H9 (cell line): ENCODE results near the gene ALG2. TPM values are rescaled to one million over a fixed set of nuclear protein-coding genes. Genes with fewer than 3 reads are reported as not detected.
A peak's percentile ranks its signal among the peaks of the same experiment; 100 is the strongest.

ENCODE experiments used
- DNase-seq: peaks from one replicate; pipeline ENCODE4 v3.0.0-alpha.2; 2017
- H2AFZ ChIP-seq: one replicate; pipeline ENCODE4 v1.6.1; 2013; ENCODE audit warnings: mild to moderate bottlenecking, low read length, control low read depth, moderate library complexity
- H2AK5ac ChIP-seq: 2 replicates; pipeline ENCODE4 v1.6.1; 2013; ENCODE audit warnings: low read length, control low read depth, mixed read lengths; ENCODE audit not compliant: insufficient read length
- H2BK120ac ChIP-seq: one replicate; pipeline ENCODE4 v1.6.1; 2013; ENCODE audit warnings: low read depth, mild to moderate bottlenecking, low read length, control low read depth, inconsistent platforms; ENCODE audit not compliant: poor library complexity, severe bottlenecking
- H2BK12ac ChIP-seq: 2 replicates; pipeline ENCODE4 v1.6.1; 2013; ENCODE audit warnings: low read length, control low read depth, mixed read lengths, low read depth; ENCODE audit not compliant: insufficient read length
- H2BK15ac ChIP-seq: 2 replicates; pipeline ENCODE4 v1.6.1; 2013; ENCODE audit warnings: low read depth, low read length, control low read depth
- H2BK20ac ChIP-seq: one replicate; pipeline ENCODE4 v1.6.1; 2013; ENCODE audit warnings: low read depth, mild to moderate bottlenecking, low read length, control low read depth, inconsistent platforms; ENCODE audit not compliant: poor library complexity, severe bottlenecking
- H2BK5ac ChIP-seq: 2 replicates; pipeline ENCODE4 v1.6.1; 2013; ENCODE audit warnings: low read length, control low read depth, mixed read lengths; ENCODE audit not compliant: insufficient read length
- H3K14ac ChIP-seq: 2 replicates; pipeline ENCODE4 v1.6.1; 2013; ENCODE audit warnings: low read length, control low read depth; ENCODE audit not compliant: insufficient read depth
- H3K18ac ChIP-seq: 2 replicates; pipeline ENCODE4 v1.6.1; 2013; ENCODE audit warnings: low read depth, mild to moderate bottlenecking, mixed read lengths, low read length, control low read depth; ENCODE audit not compliant: insufficient read length
- H3K23ac ChIP-seq: 2 replicates; pipeline ENCODE4 v1.6.1; 2013; ENCODE audit warnings: low read length, control low read depth, mixed read lengths, low read depth; ENCODE audit not compliant: insufficient read length
- H3K23me2 ChIP-seq: 2 replicates; pipeline ENCODE4 v1.6.1; 2013; ENCODE audit warnings: low read depth, mild to moderate bottlenecking, mixed read lengths, low read length, control low read depth; ENCODE audit not compliant: insufficient read length, poor library complexity, severe bottlenecking
- H3K27ac ChIP-seq: 2 replicates; pipeline ENCODE4 v1.5.1; 2013; ENCODE audit warnings: low read length, control low read depth, mixed read lengths, low read depth; ENCODE audit not compliant: insufficient read length
- H3K27me3 ChIP-seq: 2 replicates; pipeline ENCODE4 v1.6.1; 2013; ENCODE audit warnings: low read length, control low read depth, inconsistent platforms; ENCODE audit not compliant: insufficient read depth
- H3K4ac ChIP-seq: 2 replicates; pipeline ENCODE4 v1.6.1; 2013; ENCODE audit warnings: low read depth, mild to moderate bottlenecking, control low read depth, inconsistent platforms, low read length, moderate library complexity
- H3K4me1 ChIP-seq: 2 replicates; pipeline ENCODE4 v1.6.1; 2013; ENCODE audit warnings: low read length, control low read depth, inconsistent platforms; ENCODE audit not compliant: insufficient read depth
- H3K4me2 ChIP-seq: 2 replicates; pipeline ENCODE4 v1.6.1; 2013; ENCODE audit warnings: low read length, control low read depth, mixed read lengths; ENCODE audit not compliant: insufficient read length, insufficient read depth
- H3K56ac ChIP-seq: 2 replicates; pipeline ENCODE4 v1.6.1; 2013; ENCODE audit warnings: low read depth, mild to moderate bottlenecking, mixed read lengths, low read length, control low read depth; ENCODE audit not compliant: insufficient read length
- H3K79me1 ChIP-seq: 2 replicates; pipeline ENCODE4 v1.6.1; 2013; ENCODE audit warnings: low read depth, mild to moderate bottlenecking, moderate library complexity, low read length, control low read depth, inconsistent platforms; ENCODE audit not compliant: insufficient read depth, poor library complexity, severe bottlenecking
- H3K79me2 ChIP-seq: 2 replicates; pipeline ENCODE4 v1.6.1; 2013; ENCODE audit warnings: low read length, control low read depth, inconsistent platforms; ENCODE audit not compliant: insufficient read depth
- H3K9ac ChIP-seq: 2 replicates; pipeline ENCODE4 v1.6.1; 2013; ENCODE audit warnings: low read length, control low read depth, mixed read lengths; ENCODE audit not compliant: insufficient read length; ENCODE audit errors: extremely low read depth
- H3K9me3 ChIP-seq: one replicate; pipeline ENCODE4 v1.6.1; 2013; ENCODE audit warnings: low read depth, low read length, inconsistent platforms; ENCODE audit not compliant: control insufficient read depth
- H3T11ph ChIP-seq: one replicate; pipeline ENCODE4 v1.6.1; 2013; ENCODE audit warnings: mild to moderate bottlenecking, low read length, control low read depth, inconsistent platforms
- H4K20me1 ChIP-seq: one replicate; pipeline ENCODE4 v1.6.1; 2013; ENCODE audit not compliant: control insufficient read depth, insufficient read length, insufficient read depth
- H4K5ac ChIP-seq: 2 replicates; pipeline ENCODE4 v1.6.1; 2013; ENCODE audit warnings: low read depth, mild to moderate bottlenecking, mixed read lengths, low read length, control low read depth; ENCODE audit not compliant: insufficient read length
- H4K8ac ChIP-seq: replicated peaks from 2 replicates; pipeline ENCODE4 v1.6.1; 2013; ENCODE audit warnings: low read length, control low read depth, mixed read lengths, low read depth; ENCODE audit not compliant: insufficient read length
- H4K91ac ChIP-seq: 2 replicates; pipeline ENCODE4 v1.6.1; 2013; ENCODE audit warnings: low read depth, mild to moderate bottlenecking, moderate library complexity, mixed read lengths, low read length, control low read depth; ENCODE audit not compliant: insufficient read length
- H3K27ac Mint-ChIP-seq, 3 experiments: 2 replicates in 2 of 3; 3 replicates in 1 of 3; pipeline ENCODE4 v1.8.0; 2020 to 2021; ENCODE audit warnings: mixed read lengths in 3 of 3, mild to moderate bottlenecking in 1 of 3, moderate library complexity in 1 of 3
- H3K27me3 Mint-ChIP-seq: 2 replicates; pipeline ENCODE4 v1.8.0; 2021; ENCODE audit warnings: low read depth, mild to moderate bottlenecking, moderate library complexity, mixed read lengths
- H3K36me3 Mint-ChIP-seq, 3 experiments: 2 replicates in 2 of 3; 3 replicates in 1 of 3; pipeline ENCODE4 v1.8.0; 2020 to 2021; ENCODE audit warnings: low read depth in 3 of 3, mixed read lengths in 3 of 3; ENCODE audit not compliant: insufficient read depth in 1 of 3
- H3K4me1 Mint-ChIP-seq, 2 experiments: 2 replicates each; pipeline ENCODE4 v1.8.0; 2020; ENCODE audit warnings: mixed read lengths in 2 of 2
- H3K4me3 Mint-ChIP-seq, 2 experiments: 2 replicates in 1 of 2; 3 replicates in 1 of 2; pipeline ENCODE4 v1.8.0; 2020 to 2021; ENCODE audit warnings: mild to moderate bottlenecking in 2 of 2, mixed read lengths in 2 of 2, moderate library complexity in 1 of 2
- H3K9me3 Mint-ChIP-seq, 2 experiments: 2 replicates in 1 of 2; 3 replicates in 1 of 2; pipeline ENCODE4 v1.8.0; 2020; ENCODE audit warnings: mild to moderate bottlenecking in 2 of 2, mixed read lengths in 2 of 2, moderate library complexity in 1 of 2
- WGBS: extraction: QIAGEN DNeasy Blood & Tissue Kit; methylation state at CpG from one replicate; pipeline ENCODE4 v1.1.7; 2013; ENCODE audit warnings: missing lambda C conversion rate, low lambda C conversion rate, mixed read lengths; ENCODE audit not compliant: insufficient read length; ENCODE audit errors: extremely low coverage; 5-methylcytosine and 5-hydroxymethylcytosine counted together
- total RNA-seq: library from RNA; stranded (reverse); gene quantifications from 2 replicates; pipeline ENCODE4 v1.2.1, GENCODE V29; 2021
- TF ChIP-seq, protein P1 (sequence below): fragments of 200-600 bp; sonication (generic); conservative IDR thresholded peaks from 3 replicates; pipeline ENCODE4 v1.8.0; 2021; ENCODE audit warnings: antibody characterized with exemption, mild to moderate bottlenecking

Gene ALG2
- total RNA-seq, 1 experiment from 2014 or later: 30.1 TPM

DNA sequence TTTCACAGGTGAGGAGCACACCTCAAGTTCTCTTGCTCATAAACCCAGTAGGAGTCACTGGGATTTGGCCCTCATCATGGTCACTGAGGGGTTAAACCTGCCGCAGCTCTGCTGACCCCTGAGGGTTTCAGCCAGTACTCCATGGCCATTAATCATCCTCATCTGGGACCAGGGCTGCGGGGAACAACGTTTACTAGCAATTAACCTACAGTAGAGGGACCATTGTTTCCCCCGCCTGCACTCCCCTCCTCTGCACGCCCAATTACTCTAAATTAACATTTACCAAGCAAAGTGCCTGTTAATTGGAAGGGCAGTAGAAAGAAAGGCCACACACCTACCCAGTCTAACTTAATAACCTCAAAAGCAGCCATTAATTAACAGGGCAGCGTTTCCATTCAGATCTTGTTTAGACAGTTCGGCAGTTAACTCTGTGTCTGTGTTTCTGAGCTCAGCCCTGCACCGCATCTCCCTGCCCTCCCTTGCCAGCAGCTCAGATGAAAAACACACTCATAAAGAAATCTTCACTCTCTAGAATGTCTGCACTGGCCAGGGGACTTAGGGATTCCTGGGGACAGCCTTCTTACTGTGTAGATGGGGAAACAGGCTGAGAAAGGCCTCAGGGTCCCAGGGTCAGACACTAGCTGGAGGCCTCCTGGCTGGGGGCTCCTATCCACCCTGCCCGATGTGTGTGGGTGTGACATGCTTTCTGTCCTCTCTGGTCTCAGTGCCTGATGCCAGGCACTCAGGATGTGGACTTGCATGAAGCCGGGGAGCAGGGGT, 51.6 kb downstream of the ALG2 start:
- Mint-ChIP-seq H3K9me3 (peaks cover 0 to 2% of the 10 kb centered on the region in 2 experiments; a peak in 1 of 5 replicates), H3K27me3 (no peaks in the 10 kb centered on the region; the same call in 1 of the 2 replicates), H3K27ac (peak overlapping the region in 2 of 3 experiments; percentile 55 to 83; a peak in 3 of 7 replicates), H3K36me3 (no peaks in the 10 kb centered on the region), H3K4me1 (peaks cover 64 to 82% of the 10 kb centered on the region in 2 experiments), H3K4me3 (peak overlapping the region in 1 of 2 experiments; percentile 65; a peak in 4 of 5 replicates)
- no peak overlapping the region for H3K14ac ChIP-seq
- no peak overlapping the region for H4K5ac ChIP-seq
- no peak overlapping the region for H2BK15ac ChIP-seq
- H3K9ac ChIP-seq: no peak overlapping the region
- no peak overlapping the region for H3K27ac ChIP-seq
- TF ChIP-seq, protein P1, sequence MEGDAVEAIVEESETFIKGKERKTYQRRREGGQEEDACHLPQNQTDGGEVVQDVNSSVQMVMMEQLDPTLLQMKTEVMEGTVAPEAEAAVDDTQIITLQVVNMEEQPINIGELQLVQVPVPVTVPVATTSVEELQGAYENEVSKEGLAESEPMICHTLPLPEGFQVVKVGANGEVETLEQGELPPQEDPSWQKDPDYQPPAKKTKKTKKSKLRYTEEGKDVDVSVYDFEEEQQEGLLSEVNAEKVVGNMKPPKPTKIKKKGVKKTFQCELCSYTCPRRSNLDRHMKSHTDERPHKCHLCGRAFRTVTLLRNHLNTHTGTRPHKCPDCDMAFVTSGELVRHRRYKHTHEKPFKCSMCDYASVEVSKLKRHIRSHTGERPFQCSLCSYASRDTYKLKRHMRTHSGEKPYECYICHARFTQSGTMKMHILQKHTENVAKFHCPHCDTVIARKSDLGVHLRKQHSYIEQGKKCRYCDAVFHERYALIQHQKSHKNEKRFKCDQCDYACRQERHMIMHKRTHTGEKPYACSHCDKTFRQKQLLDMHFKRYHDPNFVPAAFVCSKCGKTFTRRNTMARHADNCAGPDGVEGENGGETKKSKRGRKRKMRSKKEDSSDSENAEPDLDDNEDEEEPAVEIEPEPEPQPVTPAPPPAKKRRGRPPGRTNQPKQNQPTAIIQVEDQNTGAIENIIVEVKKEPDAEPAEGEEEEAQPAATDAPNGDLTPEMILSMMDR: peak; percentile 60
- no peak overlapping the region for H4K91ac ChIP-seq
- H3K79me1 ChIP-seq: no peaks in the 10 kb centered on the region
- DNase-seq: peak; percentile 72
- H3K4me1 ChIP-seq: peaks cover 4% of the 10 kb centered on the region; the same call in 1 of the 2 replicates
- no peak overlapping the region for H3K18ac ChIP-seq
- no peaks in the 10 kb centered on the region for H3K9me3 ChIP-seq
- H3K4ac ChIP-seq: no peak overlapping the region
- H3T11ph ChIP-seq: no peak overlapping the region
- no peak overlapping the region for H2AFZ ChIP-seq
- no peak overlapping the region for H2BK20ac ChIP-seq
- no peak overlapping the region for H3K23ac ChIP-seq
- H3K4me2 ChIP-seq: no peak overlapping the region
- no peak overlapping the region for H2AK5ac ChIP-seq
- no peak overlapping the region for H2BK12ac ChIP-seq
- H3K56ac ChIP-seq: no peak overlapping the region
- H3K79me2 ChIP-seq: no peaks in the 10 kb centered on the region
- H4K20me1 ChIP-seq: no peaks in the 10 kb centered on the region
- H3K23me2 ChIP-seq: no peaks in the 10 kb centered on the region
- no peak overlapping the region for H2BK120ac ChIP-seq
- WGBS: no CpG with 5 or more reads among the region's 10 CpGs
- no peak overlapping the region for H4K8ac ChIP-seq
- H3K27me3 ChIP-seq: no peaks in the 10 kb centered on the region
- no peak overlapping the region for H2BK5ac ChIP-seq
